Type B pancreatic cell (in vitro differentiated cells): ENCODE data around the gene TMSB15B. TPM values are rescaled to one million over a fixed set of nuclear protein-coding genes. Genes with fewer than 3 reads are reported as not detected.
"Not testable (repeated sequence)": the region's sequence is repeated elsewhere in the genome, so short reads cannot be mapped to it uniquely, and the experiment has no call there.

ENCODE experiments used
- DNase-seq: peaks from one replicate; pipeline ENCODE4 v3.0.0; 2021; ENCODE audit warnings: mixed read lengths; ENCODE audit not compliant: unreplicated experiment; ENCODE audit errors: extremely low spot score
- H3K27ac Mint-ChIP-seq: 2 replicates; pipeline ENCODE4 v1.8.0; 2021; ENCODE audit warnings: mild to moderate bottlenecking, mixed read lengths
- H3K27me3 Mint-ChIP-seq: 2 replicates; pipeline ENCODE4 v1.8.0; 2021; ENCODE audit warnings: mixed read lengths
- H3K36me3 Mint-ChIP-seq: 2 replicates; pipeline ENCODE4 v1.8.0; 2021; ENCODE audit warnings: mixed read lengths
- H3K4me1 Mint-ChIP-seq: one replicate; pipeline ENCODE4 v1.8.0; 2021; ENCODE audit warnings: mixed read lengths; ENCODE audit not compliant: unreplicated experiment
- H3K4me3 Mint-ChIP-seq: 2 replicates; pipeline ENCODE4 v1.8.0; 2021; ENCODE audit warnings: mild to moderate bottlenecking, mixed read lengths
- H3K9me3 Mint-ChIP-seq: 2 replicates; pipeline ENCODE4 v1.8.0; 2021; ENCODE audit warnings: mixed read lengths
- CTCF ChIP-seq: fragments of 200-600 bp; sonication (generic); conservative IDR thresholded peaks from 2 replicates; pipeline ENCODE4 v1.5.0; 2021; ENCODE audit warnings: antibody characterized with exemption, mild to moderate bottlenecking
- long read RNA-seq: library from polyadenylated mRNA; unstranded; transcript quantifications from one replicate; pipeline ENCODE4 v2.0.0, GENCODE V29; 2020
- total RNA-seq: library from RNA; stranded (reverse); gene quantifications from 2 replicates; pipeline ENCODE4 v1.2.1, GENCODE V29; 2021; ENCODE audit warnings: low replicate concordance

The TMSB15B gene
- 13.2 and 23.0 TPM in 2 replicates for total RNA-seq
- long read RNA-seq, partial matches to known transcripts, result 1 of 5 reads
- long read RNA-seq, other reads (novel, unspliced or antisense), result 0 of 5 reads

- not testable (repeated sequence) for H3K4me3 Mint-ChIP-seq, H3K27ac Mint-ChIP-seq, DNase-seq, H3K36me3 Mint-ChIP-seq, H3K4me1 Mint-ChIP-seq, H3K9me3 Mint-ChIP-seq, H3K27me3 Mint-ChIP-seq
These were observed at the start of gene TMSB15B for GRCh38 chrX:103962411-103963278. Gene TMSB15B, plus strand, starts transcription at chrX:103962627.

- Mint-ChIP-seq H3K36me3 (no peaks in the 10 kb centered on the region), H3K4me3 (no peak overlapping the region), H3K27me3 (no peaks in the 10 kb centered on the region), H3K4me1 (peaks cover 4% of the 10 kb centered on the region), H3K27ac (no peak overlapping the region), H3K9me3 (no peaks in the 10 kb centered on the region)
- no peak for DNase-seq
- TF ChIP-seq CTCF, result no peak
These were observed 48.9 kb upstream of the TMSB15B start for GRCh38 chrX:103913356-103914020.

GRCh38 chrX:103918050-103918449 is 44.4 kb upstream of the TMSB15B start:
- Mint-ChIP-seq H3K4me3 (peak overlapping the region; percentile 92), H3K4me1 (peaks cover 14% of the 10 kb centered on the region), H3K9me3 (no peaks in the 10 kb centered on the region), H3K27ac (peak overlapping the region; percentile 90), H3K36me3 (no peaks in the 10 kb centered on the region), H3K27me3 (no peaks in the 10 kb centered on the region)
- peak; percentile 77 for TF ChIP-seq CTCF
- DNase-seq, result no peak

- peak; percentile 76 for DNase-seq
- H3K36me3 Mint-ChIP-seq, result no peaks in the 10 kb centered on the region
- H3K27ac Mint-ChIP-seq, result peak overlapping the region; percentile 90
- H3K4me1 Mint-ChIP-seq, result peaks cover 14% of the 10 kb centered on the region
- H3K4me3 Mint-ChIP-seq, result peak overlapping the region; percentile 92
- no peaks in the 10 kb centered on the region for H3K27me3 Mint-ChIP-seq
- no peaks in the 10 kb centered on the region for H3K9me3 Mint-ChIP-seq
- no peak for TF ChIP-seq CTCF
These were observed 43.7 kb upstream of the TMSB15B start for GRCh38 chrX:103918571-103919269.

GRCh38 chrX:103919270-103919637 is 43.2 kb upstream of the TMSB15B start:
- DNase-seq, result no peak
- H3K9me3 Mint-ChIP-seq, result no peaks in the 10 kb centered on the region
- H3K27me3 Mint-ChIP-seq, result no peaks in the 10 kb centered on the region

GRCh38 chrX:103920515-103920914 is 41.9 kb upstream of the TMSB15B start:
- not testable (repeated sequence) for H3K27me3 Mint-ChIP-seq, DNase-seq, H3K9me3 Mint-ChIP-seq, H3K36me3 Mint-ChIP-seq, H3K4me3 Mint-ChIP-seq, H3K27ac Mint-ChIP-seq
- H3K4me1 Mint-ChIP-seq, result peaks cover 14% of the 10 kb centered on the region

More at GRCh38 chrX:103919270-103919637, 43.2 kb upstream of the TMSB15B start:
- Mint-ChIP-seq H3K36me3 (peaks cover 1% of the 10 kb centered on the region), H3K27ac (peak overlapping the region; percentile 90), H3K4me1 (peaks cover 14% of the 10 kb centered on the region), H3K4me3 (peak overlapping the region; percentile 92)
- peak; percentile 67 for TF ChIP-seq CTCF
